ENCODE measurements around the gene NELFA. TPM values are rescaled to one million over a fixed set of nuclear protein-coding genes. Genes with fewer than 3 reads are reported as not detected.

The NELFA gene
- total RNA-seq, 1 donor from 2014 or later, result 39.6 TPM

DNA sequence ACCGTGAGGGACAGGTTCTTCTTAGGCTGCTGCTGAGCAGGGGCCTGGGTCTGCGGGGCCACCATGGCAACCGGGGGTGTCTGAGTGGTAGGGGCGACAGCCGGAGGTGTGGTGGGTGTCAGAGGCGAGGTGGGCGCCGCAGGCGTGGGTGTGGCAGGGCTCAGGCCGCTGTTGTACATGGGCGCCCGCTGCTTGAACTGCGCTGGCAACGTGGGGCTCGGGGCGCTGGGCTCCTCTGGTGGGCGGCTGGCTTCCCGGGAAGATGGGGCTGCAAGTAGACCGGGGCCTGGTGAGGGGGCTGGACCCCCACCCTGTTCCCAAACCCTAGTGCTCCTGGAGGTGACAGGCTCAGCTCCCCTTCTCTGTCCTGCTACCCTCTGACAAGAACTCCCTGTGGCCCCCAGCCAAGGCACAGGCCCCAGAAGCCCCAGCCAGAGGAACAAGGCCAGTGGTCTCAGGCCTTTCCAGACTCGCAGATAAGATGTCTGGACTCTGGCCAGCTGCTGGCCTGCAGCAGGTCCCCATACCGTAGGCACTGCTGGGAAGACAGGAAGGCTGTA, 24.8 kb downstream of the NELFA start:
- H3K36me3 Mint-ChIP-seq (ENCODE audit: unreplicated experiment), result no peaks in the 10 kb centered on the region

GRCh38 chr4:1983053-1983845, 25.5 kb downstream of the NELFA start:
- TF ChIP-seq CTCF (IDR thresholded peaks at IDR 0.05; ENCODE audit: partially characterized antibody, unreplicated experiment), result no peak
- H3K27ac Mint-ChIP-seq (ENCODE audit: unreplicated experiment), result no peak overlapping the region
- no peak for DNase-seq
- H3K9me3 Mint-ChIP-seq (ENCODE audit: unreplicated experiment), result peaks cover 7% of the 10 kb centered on the region
- H3K36me3 Mint-ChIP-seq (ENCODE audit: unreplicated experiment), result no peaks in the 10 kb centered on the region
- peaks cover 3% of the 10 kb centered on the region for H3K27me3 Mint-ChIP-seq (ENCODE audit: unreplicated experiment)
- H3K4me3 Mint-ChIP-seq (ENCODE audit: unreplicated experiment), result no peak overlapping the region
- H3K4me1 Mint-ChIP-seq (ENCODE audit: low read depth, unreplicated experiment), result no peaks in the 10 kb centered on the region

More for the DNA sequence above, 24.8 kb downstream of the NELFA start:
- H3K27me3 Mint-ChIP-seq (ENCODE audit: unreplicated experiment), result peaks cover 5% of the 10 kb centered on the region
- no peak for TF ChIP-seq CTCF (IDR thresholded peaks at IDR 0.05; ENCODE audit: partially characterized antibody, unreplicated experiment)
- no peaks in the 10 kb centered on the region for H3K4me1 Mint-ChIP-seq (ENCODE audit: low read depth, unreplicated experiment)
- H3K4me3 Mint-ChIP-seq (ENCODE audit: unreplicated experiment), result no peak overlapping the region
- peaks cover 7% of the 10 kb centered on the region for H3K9me3 Mint-ChIP-seq (ENCODE audit: unreplicated experiment)
- no peak overlapping the region for H3K27ac Mint-ChIP-seq (ENCODE audit: unreplicated experiment)
- no peak for DNase-seq

DNA sequence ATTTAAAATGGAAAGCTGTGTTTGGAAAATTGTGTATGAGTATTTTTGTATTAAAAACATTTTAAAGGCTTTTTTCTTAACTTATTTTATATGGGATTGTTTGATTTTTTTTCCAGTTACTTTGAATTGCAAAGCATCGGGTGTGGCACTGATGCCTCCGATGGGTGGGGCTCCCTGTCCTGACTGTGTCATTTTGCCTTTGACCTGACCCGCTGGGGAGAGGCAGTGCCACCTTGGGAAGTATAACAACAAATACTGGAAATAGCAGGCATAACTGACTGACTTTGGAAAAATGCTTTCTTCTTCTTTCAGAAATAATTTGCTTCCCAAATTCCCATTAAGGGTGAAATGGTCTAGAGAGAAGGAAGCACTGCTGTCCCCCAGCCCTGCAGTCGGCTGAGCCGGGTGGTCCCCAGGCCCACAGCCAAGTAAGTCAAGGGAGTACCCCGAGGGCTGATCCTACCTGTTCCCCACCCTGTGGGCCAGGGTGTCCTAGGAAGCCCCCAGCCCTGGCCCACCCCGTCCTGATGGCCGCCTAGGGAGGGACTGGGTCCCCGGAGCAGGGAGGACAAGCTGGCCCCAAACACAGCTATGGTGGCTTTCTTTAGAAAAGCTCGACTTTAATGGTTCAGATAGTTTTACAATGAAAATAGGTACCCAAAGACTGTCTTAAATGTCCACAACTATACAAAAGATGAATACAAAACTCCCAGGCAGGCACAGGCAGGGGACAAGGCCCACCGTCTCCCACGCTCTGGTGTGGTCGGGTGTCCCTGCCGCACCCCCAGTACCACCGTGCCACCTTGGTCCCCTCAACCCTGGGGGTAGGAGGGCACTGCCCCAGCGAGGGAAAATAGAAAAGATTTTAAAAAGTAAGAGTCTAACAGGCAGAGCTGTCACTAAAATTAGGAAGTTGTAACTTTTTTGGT, 26.4 kb downstream of the NELFA start:
- Mint-ChIP-seq H3K27ac (ENCODE audit: unreplicated experiment) (no peak overlapping the region), H3K9me3 (ENCODE audit: unreplicated experiment) (peaks cover 5% of the 10 kb centered on the region), H3K4me1 (ENCODE audit: low read depth, unreplicated experiment) (no peaks in the 10 kb centered on the region), H3K27me3 (ENCODE audit: unreplicated experiment) (peaks cover 3% of the 10 kb centered on the region), H3K4me3 (ENCODE audit: unreplicated experiment) (no peak overlapping the region), H3K36me3 (ENCODE audit: unreplicated experiment) (no peaks in the 10 kb centered on the region)
- no peak for DNase-seq
- TF ChIP-seq CTCF (IDR thresholded peaks at IDR 0.05; ENCODE audit: partially characterized antibody, unreplicated experiment), result no peak

- H3K4me1 Mint-ChIP-seq (ENCODE audit: low read depth, unreplicated experiment), result no peaks in the 10 kb centered on the region
- peaks cover 3% of the 10 kb centered on the region for H3K27me3 Mint-ChIP-seq (ENCODE audit: unreplicated experiment)
- no peaks in the 10 kb centered on the region for H3K36me3 Mint-ChIP-seq (ENCODE audit: unreplicated experiment)
- peak overlapping the region; percentile 33 for H3K27ac Mint-ChIP-seq (ENCODE audit: unreplicated experiment)
- H3K4me3 Mint-ChIP-seq (ENCODE audit: unreplicated experiment), result no peak overlapping the region
- TF ChIP-seq CTCF (IDR thresholded peaks at IDR 0.05; ENCODE audit: partially characterized antibody, unreplicated experiment), result no peak
- DNase-seq, result peak; percentile 50
- peaks cover 5% of the 10 kb centered on the region for H3K9me3 Mint-ChIP-seq (ENCODE audit: unreplicated experiment)
Observed at GRCh38 chr4:1981251-1982058, 27.3 kb downstream of the NELFA start.

Data from glutamatergic neuron (in vitro differentiated cells).